ENCODE measurements around the gene USP40.

The USP40 gene

DNA sequence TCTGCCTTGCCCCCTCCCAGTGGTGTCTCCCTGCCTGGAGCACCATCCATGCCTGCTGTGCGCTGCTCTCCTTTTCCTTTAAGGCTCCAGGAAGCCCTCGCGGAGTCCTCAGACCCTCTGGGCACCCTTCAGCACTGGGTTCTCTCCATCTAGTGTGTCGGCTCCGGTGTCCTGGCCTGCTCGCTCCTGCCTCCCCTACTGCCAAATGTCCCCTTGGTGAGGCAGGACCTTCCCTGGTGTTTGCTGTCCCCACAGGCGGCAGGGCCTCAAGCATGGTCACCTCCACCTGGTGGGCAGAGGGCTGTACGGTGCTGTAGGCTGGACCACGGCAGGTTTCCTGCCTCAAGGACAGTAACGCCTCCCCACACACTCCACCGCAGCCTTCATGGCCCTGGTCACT, 122.1 kb downstream of the USP40 start:
- DNase-seq (ENCODE audit: low read depth in 2 of 2), result no peak

DNA sequence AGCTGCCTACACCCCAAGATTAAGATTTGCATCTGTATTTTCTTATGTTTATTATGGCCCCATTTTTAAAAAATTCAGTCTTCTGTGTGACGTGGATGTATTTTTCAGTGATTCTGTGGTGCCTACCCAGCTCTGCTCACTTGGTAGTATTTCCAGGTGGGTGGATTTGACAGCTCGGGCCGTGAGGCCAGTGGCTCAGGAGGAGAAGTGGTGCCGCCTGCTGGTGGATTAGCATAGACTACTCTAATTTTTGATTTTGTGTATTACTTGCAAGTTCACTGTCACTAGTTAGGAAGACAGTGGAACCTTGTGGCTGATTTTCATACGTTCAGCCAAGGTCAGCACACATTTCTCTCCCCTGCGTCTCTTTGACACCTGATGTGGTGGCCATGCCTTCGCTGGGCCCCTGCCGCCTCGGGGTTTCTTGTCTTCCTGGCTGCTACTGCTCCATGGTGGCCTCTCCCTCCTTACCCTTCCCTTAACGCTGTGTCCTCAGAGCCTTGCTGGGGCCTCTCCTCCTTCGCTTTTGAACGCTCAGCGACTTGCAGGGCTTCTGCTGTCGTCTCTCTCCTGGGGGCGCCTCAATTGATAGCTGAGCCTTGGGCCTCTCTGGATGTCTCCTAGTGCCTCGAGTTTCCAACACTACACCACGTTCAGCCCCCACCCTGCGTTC, 122.9 kb downstream of the USP40 start:
- DNase-seq (ENCODE audit: low read depth in 2 of 2), result peak; percentile 25 to 27

DNA sequence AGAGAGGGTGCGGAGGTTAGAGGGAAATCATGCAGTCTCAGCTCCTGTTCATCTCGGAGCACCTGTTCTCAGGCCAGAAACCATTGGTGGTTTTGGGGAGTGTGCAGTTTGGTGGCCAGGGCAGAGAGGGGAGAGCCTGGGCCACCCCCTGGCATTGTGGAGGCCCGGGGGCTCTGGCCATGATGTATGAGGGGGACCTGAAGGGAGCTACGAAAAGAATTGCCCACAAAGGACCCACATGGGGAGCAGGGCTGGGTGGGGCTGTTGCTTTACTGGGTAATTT, 124.6 kb downstream of the USP40 start:
- no peak for DNase-seq (ENCODE audit: low read depth in 2 of 2)

DNA sequence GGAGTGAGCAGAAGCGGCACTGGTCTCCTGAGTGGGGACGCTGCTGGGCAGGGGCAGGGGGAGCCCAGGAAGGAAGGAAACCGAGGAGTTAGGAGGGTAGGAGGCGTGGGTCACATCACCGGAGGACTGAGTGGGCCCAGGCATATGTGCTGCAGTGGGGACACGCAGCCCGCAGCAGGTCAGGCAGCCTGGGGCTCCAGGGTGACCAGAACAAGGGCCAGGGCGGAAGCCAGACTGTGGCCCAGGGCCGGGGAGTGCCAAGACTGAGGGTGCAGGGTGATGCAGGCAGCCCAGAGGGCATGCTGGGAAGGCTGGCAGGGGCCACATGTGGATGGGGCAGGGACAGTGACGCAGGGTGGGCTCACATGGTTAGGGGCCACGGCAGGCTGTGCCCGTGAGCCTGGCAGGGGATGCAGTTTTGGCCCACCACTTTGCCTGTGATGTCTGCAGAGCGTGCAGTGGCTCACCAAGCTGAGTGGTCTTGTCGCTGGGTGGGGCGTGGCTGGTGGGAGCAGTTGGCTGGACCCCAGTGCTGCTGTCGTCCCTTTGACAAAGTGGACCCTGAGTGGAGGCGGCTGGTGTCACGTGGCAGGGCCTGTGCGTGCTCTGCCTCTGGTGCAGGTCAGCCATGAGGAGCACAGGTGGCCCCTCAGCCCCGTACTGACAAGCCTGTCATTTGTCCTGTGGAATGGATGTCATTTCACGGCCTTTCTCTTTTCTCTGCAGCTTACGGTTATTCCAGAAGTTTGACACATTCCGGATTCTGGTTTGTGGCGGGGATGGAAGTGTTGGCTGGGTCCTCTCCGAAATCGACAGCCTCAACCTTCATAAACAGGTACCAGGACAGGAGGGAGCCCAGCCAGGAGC, 125.2 kb downstream of the USP40 start:
- no peak for DNase-seq (ENCODE audit: low read depth in 2 of 2)

DNA sequence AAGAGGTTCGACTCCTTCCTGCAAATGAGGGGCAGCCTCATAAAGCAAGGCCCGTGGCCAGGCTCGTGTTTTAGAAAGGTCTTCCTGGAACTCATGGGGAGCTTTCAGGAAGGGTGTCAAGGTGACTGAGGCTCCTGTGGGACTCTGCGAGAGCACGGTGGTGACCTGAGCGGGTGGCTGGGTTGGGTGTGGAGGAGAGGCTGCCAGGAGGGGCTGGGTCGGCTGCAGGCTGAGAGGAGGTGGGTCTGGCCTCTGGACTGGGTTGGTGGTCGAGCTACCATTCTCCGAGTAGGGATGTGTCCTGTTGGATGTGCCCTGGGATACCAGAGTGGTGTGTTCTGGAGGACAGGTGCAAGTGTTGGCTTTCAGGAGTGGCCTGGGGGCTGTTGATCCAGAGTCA, 125.9 kb downstream of the USP40 start:
- no peak for DNase-seq (ENCODE audit: low read depth in 2 of 2)

DNA sequence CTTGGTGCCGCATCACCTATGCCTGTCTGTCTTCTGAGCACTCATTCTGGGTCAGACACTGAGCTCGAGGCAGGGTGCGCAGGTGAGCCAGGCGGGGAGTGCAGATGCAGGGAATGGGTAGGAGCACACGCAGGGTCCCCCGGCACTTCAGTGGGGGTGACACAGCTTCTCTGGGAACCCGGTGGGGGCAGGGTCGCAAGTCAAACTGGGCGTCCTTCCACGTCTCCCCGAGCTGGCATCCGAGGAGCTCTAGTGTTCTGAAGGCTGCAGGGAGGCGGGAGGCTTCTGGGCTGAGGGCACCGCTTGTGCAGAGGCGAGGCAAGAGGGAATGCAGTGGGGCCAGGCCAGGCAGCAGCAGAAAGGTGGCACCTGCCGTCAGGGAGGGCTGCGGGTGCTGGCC, 126.3 kb downstream of the USP40 start:
- DNase-seq (ENCODE audit: low read depth in 2 of 2), result no peak

DNA sequence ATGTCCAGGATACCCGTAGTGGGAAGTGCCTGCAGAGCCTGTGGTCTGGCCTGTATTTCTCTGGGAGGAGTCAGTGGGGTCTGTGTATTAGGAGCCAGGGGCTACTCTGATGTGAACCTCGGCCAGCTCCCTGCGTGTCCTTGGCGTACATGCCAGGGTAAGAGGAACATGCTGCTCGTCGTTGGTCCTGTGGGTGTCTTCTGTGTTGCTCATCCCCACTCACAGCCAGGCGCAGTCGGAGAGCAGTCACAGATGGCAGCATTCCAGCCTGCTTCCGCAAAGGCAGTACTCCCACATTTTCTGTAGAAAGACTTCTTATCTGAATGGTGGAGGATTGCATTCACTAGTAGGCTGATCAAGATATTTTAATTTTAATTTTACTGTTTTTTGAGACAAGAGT, 127.4 kb downstream of the USP40 start:
- no peak for DNase-seq (ENCODE audit: low read depth in 2 of 2)

DNA sequence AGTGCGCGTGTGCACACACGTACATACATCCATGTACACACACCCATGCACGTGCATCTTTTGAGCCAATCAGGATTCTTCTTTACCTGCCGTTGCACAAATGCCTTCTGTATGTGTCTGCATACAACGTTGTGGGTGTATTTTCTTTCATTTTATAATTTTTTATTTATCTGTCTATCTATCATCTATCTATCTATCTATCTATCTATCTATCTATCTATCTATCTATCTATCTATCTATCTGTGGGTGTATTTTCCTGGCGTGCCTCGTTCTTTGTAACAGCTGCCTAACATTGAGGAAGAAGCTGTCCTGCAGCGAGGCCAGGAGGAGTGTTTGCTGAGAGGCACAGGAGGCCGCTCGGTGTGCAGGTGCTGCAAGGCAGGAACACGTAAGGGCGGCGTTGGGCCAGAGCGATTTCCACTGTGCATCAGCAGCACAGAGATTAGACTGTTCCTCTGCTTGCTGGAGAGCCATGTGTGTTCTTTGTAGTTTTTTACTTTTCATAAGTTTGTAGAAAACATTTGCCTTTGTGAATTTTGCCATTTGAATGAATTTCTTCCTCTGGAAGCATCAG, 127.9 kb downstream of the USP40 start:
- no peak for DNase-seq (ENCODE audit: low read depth in 2 of 2)

DNA sequence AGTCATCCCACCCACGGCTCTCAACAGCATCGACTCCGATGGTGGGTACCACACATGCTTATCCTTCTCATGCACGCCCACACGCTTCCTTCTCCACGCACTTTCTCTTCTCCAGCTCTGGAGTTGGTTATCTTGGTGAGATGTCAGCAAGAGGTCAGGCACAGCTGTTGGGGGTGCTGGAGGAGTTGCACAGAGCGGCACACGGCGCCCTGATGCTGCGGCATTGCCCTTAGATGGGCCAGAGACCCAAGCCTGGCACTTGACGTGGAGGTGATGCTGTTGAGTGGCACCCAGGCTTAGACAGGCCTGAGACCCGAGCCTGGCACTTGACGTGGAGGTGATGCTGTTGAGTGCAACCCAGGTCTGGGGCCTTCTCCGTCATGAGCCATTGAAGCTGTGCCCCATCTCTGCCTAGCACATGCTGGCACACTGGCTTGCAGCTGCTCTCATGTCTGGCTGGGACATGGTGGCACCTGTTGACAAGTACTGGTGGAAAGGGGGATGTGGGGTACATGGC, 129.1 kb downstream of the USP40 start:
- no peak for DNase-seq (ENCODE audit: low read depth in 2 of 2)

DNA sequence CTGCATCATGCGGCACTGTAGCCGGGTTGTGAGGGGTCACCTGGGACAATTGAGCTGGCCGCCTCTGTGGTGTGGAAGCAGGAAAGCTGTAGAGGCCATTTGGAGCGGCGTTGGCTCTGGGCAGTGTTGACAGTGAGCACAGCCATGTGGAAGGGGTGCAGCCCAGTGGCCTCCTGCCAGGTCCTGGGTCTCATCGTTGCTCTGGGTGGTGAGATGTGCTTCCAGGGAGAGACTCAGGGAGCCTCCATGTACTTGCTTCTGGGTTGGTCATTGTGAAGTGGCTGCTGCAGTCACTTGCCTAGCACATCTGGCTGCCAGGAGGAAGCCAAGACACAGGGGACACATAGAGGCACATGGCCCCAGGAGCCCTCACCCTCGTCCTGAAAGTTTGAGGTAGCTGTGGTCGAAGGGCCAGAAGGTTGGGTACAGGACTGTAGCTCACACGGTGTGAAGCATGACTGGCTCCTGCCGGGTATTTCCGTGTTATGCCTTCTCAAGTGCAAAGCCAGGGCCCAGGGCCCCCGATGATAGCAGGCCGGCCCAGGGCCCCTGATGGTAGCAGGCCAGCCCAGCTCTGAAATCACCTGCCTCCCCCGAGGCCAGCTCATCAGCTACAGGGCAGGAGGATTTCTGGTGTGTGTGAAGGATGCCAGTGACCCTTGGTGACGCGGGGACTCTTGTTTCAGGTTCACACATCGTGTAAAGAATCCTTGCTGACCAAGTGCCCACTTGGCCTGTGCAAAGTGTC, 129.7 kb downstream of the USP40 start:
- no peak for DNase-seq (ENCODE audit: low read depth in 2 of 2)

DNA sequence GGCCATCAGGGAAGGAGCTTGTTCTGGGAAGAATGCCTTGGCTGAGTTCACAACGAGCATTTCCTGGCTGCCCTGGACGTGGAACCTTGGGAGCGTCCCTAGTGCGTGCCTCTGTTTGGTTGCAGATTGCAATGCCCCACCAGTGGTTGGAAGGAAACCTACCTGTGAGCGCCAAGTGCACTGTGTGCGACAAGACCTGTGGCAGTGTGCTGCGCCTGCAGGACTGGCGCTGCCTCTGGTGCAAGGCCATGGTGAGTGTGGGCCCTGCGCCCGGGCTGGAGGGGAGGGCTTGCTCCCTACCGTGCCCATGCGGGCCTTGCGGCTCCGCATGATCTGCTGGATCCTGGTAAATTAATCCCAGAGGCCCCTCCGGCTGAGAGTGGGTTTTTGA, 130.4 kb downstream of the USP40 start:
- DNase-seq (ENCODE audit: low read depth in 2 of 2), result no peak

DNA sequence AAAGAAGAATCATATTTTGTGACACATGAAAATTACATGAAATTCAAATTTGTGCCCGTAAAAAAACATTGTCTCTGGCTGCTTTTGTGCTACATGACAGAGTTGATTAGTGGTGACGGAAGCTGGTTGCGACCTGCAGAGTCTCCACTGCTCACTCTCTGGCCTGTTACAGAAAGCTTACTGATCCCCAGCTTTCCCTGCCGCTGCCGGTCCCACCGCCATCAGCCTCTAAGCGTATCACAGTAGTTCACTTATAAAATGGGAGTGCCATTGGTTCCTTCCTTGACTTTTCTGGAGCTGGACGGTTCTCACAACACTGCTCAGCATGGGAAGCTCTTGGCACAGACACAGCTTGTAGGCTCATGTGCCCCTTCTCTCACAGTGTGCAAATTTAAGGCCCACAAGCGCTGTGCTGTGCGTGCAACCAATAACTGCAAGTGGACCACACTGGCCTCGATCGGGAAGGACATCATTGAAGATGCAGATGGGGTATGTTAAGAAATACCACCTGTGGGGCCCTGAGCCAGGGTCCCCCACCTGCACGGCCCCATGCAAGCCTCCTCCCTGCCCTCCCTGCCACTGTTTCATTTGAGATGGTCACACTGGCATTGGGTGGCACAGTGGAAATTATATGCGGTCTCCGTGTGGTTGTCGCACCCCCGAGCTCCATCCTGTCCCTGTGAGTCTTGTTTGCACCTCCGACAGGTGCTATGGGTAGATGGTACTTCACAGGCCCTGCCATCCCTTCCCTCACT, 131.0 kb downstream of the USP40 start:
- no peak for DNase-seq (ENCODE audit: low read depth in 2 of 2)

DNA sequence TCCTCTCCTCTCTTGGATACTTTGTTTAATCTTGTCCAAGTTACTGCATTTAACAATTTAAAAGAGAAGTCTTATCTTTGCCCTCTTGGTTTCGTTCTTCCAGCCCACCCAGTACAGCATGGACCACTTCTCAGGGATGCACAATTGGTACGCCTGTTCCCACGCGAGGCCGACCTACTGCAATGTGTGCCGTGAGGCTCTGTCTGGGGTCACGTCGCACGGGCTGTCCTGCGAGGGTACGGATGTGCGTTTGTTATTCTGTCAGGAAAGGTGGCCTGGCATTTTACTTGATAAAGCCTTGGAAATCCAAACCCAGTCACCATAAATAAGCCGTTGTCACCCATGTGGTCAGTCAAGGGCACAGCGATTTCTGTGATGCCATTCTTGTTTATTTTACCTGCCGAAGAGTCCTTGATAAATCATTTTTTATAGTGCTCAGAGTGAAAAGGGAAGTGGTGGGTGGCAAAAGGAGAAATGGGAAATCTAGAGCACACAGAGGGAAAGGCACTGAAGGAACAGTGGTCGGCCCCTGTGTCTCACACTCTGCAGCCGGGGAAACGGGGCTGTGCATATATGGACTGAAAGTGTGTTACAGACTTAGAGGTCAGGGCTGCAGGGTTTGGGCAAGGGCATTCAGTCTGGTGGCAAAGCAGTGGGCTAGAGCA, 131.8 kb downstream of the USP40 start:
- no peak for DNase-seq (ENCODE audit: low read depth in 2 of 2)

DNA sequence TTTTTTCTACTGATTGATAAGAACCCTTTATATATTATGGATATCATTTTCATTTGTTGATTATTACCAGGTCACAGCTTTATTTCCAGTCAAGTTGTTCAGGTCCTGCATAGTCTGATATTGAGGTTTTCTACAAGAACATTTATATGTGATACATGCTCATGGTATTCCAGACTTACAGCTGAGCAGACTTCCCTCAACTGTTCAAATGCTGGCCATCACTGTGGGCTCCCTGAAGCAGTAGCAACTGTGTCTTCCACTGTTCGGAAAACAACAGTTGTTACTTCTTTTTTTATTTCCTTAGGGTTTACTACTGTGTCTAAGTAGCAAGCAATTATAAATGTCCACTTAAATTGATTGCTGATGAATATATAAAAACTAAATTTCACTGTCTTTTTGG, 132.8 kb downstream of the USP40 start:
- no peak for DNase-seq (ENCODE audit: low read depth in 2 of 2)

DNA sequence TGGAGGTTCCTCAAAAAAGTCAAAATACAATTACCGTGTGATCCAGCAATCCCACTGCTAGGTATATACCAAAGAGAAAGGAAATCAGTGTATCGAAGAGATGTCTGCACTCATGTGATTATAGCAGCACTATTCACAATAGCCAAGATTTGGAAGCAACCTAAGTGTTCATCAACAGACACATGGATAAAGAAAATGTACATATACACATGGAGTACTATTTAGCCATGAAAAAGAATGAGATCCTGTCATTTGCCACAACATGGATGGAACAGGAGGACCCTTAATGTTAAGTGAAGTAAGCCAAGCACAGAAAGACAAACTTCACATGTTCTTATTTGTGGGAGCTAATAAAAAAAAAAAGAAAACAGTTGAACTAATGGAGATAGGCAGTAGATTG, 133.6 kb downstream of the USP40 start:
- no peak for DNase-seq (ENCODE audit: low read depth in 2 of 2)

DNA sequence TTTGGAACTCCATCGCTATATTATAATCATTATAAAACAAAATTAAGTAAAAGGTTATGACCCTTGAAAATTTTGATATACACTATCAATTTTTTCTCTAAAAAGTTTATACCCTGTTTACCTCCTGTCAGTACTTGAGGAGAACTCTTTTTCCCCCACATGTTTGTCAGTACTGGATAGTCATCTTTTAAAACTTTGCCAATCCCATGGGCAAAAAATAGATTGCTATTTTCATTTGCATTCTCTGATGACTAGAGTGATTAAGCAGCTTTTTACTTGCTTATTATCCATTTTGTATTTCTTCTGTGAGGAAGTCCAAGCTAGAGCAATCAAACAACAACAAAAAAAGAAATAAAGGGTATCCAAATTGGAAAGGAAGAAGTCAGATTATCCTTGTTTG, 135.9 kb downstream of the USP40 start:
- DNase-seq (ENCODE audit: low read depth in 2 of 2), result no peak

DNA sequence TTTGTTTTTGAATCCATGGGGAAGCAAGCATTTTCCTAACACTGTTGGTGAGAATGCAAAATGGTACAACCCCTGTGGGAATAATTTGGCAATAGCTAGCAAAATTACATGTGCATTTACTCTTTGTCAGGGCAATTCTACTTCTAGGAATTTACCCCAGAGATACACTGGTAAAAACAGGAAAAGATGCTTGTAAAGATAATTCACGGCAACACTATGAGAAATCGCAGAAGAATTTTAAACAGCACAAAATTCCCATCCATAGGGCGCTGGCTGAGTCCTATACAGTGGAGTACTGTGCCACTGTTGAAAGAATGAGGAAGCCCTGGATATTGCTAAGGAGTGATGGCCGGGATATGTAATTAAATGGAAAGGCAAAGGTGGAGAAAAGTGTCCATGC, 136.5 kb downstream of the USP40 start:
- DNase-seq (ENCODE audit: low read depth in 2 of 2), result peak in 1 of 2 experiments; percentile 22

DNA sequence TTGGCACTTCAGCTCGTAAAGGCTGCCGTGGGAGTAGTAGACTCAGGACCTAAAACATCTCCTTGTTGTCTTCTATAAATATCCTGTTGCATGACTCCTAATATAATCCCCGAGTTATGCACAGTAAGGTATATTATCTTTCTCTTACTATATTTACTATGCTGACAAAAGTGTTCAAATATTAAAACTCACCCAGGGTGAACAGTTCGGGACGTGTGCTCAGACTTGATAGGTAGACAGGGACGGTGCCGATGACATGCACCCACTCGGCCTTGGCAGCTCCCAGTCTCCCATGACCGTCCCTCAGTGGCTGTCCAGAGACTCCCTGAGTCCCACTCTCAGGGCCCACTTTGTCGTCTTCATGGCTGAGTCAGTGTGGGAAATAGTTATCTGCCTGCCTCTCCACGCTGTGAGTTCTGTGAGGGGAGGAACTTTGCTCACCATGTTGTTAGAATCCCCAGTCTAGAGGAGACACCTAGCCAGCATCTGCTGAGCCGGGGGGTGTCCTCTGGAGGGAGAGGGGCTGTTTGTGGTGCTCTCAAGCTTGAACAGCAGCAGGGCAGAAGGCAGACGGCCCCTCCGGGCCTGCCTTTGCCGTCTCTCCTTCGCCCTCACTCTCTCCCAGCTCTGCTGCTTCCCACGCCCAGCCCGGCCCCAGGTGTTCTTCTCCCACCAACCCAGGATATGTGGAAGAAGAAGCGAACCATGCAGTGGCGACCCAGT, 137.2 kb downstream of the USP40 start:
- DNase-seq (ENCODE audit: low read depth in 2 of 2), result no peak

DNA sequence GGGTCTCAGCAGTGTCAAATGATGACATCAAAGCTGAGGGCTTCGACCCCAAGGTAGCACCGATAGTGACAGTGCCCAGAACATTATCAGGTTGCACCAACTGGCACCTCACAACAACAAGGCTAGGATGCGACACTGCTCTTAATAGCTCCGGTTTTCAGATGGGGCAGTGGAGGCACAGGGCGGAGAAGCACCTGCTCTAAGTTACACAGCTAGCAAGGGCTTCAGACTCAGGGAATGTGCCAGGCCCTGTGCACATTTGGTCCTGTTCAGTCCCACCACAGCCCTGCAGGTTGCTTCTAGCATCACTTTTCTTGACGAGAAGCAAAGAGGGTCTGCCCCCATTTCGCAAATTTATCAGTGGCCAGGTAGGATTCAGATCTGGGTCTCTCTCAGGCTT, 138.1 kb downstream of the USP40 start:
- DNase-seq (ENCODE audit: low read depth in 2 of 2), result no peak

DNA sequence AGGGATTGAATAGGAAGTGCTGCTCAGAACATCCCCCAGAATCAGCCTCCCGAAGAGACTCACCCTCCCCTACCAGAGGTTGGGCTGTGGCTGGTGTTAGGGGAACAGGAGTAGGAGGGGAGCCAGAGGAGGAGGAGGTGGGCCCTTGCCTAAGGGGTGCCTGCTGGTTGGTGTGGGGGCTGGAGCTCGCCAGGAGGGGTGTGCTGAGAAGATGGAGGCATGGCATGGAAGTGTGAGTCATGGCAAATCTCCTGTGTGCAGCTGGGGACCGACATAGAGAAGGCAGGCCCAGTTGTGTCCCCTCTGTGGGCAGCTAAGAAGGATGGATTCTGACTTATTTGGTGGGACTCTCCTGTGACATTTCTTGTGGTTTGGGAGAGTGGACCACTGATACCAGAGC, 138.6 kb downstream of the USP40 start:
- no peak for DNase-seq (ENCODE audit: low read depth in 2 of 2)

Data from fibroblast of skin of left biceps (primary cell).